Gastroesophageal sphincter (tissue), 4 donors: Measurements from ENCODE around the gene FER. TPM values are rescaled to one million over a fixed set of nuclear protein-coding genes. Genes with fewer than 3 reads are reported as not detected.

Experiments
- ATAC-seq: fragments of 150-250 bp; one replicate; pipeline ENCODE4 v1.9.1; 2016; ENCODE audit warnings: mild to moderate bottlenecking, moderate library complexity
- H3K27ac ChIP-seq, 4 donors: fragments of 200-600 bp; sonication (generic) in 3 of 4; 1 replicate in 3 of 4; 2 replicates in 1 of 4; pipeline ENCODE4 v1.5.1; 2016 to 2019
- H3K27me3 ChIP-seq: fragments of 200-600 bp; sonication (generic); one replicate; pipeline ENCODE4 v1.5.1; 2019
- H3K36me3 ChIP-seq, 2 donors: fragments of 200-600 bp; sonication (generic); one replicate each; pipeline ENCODE4 v1.5.1; 2019; ENCODE audit warnings: control low read depth in 1 of 2
- H3K4me1 ChIP-seq, 3 donors: fragments of 200-600 bp; sonication (generic); 1 replicate in 2 of 3; 2 replicates in 1 of 3; pipeline ENCODE4 v1.5.1; 2016 to 2019; ENCODE audit warnings: control low read depth in 2 of 3
- H3K4me3 ChIP-seq, 2 donors: fragments of 200-600 bp; sonication (generic); one replicate each; pipeline ENCODE4 v1.5.1; 2019; ENCODE audit warnings: mild to moderate bottlenecking in 1 of 2, moderate library complexity in 1 of 2
- H3K9me3 ChIP-seq, 3 donors: fragments of 200-600 bp; sonication (generic); one replicate each; pipeline ENCODE4 v1.5.1; 2017 to 2019; ENCODE audit warnings: control low read depth in 2 of 3
- EP300 ChIP-seq: sonication (generic); formaldehyde crosslinking; IDR thresholded peaks from one replicate; pipeline ENCODE4 v1.6.1; 2017; ENCODE audit warnings: antibody characterized with exemption, mild to moderate bottlenecking
- POLR2A ChIP-seq, 2 donors: fragments of 450-650 bp; IDR thresholded peaks; one replicate each; pipeline ENCODE4 v1.6.1; 2017; ENCODE audit warnings: antibody characterized with exemption in 2 of 2, mild to moderate bottlenecking in 2 of 2, moderate library complexity in 1 of 2
- POLR2AphosphoS5 ChIP-seq: sonication (generic); formaldehyde crosslinking; IDR thresholded peaks from one replicate; pipeline ENCODE4 v1.6.1; 2017; ENCODE audit warnings: antibody characterized with exemption
- WGBS, 2 donors: methylation state at CpG; one replicate each; pipeline ENCODE4 v1.1.5; 2018; ENCODE audit warnings: low coverage in 1 of 2; 5-methylcytosine and 5-hydroxymethylcytosine counted together
- total RNA-seq, 4 donors: library from RNA; depleted of rRNA; stranded (reverse); fragments of >200 nt; gene quantifications; one replicate each; pipeline ENCODE4 v1.1.0, GENCODE V29; 2016
- TF ChIP-seq, protein P1 (sequence below), 4 experiments: fragments of 200-600 bp in 2 of 4; fragments of 450-650 bp in 2 of 4; sonication (generic) in 1 of 4; IDR thresholded peaks; one replicate each; pipeline ENCODE4 v1.5.1; 2017 to 2019; ENCODE audit warnings: antibody characterized with exemption in 4 of 4, mild to moderate bottlenecking in 2 of 4, moderate library complexity in 2 of 4

Gene FER
- total RNA-seq, 4 donors from 2014 or later = 23.2 to 45.3 (median 32.5) TPM

DNA sequence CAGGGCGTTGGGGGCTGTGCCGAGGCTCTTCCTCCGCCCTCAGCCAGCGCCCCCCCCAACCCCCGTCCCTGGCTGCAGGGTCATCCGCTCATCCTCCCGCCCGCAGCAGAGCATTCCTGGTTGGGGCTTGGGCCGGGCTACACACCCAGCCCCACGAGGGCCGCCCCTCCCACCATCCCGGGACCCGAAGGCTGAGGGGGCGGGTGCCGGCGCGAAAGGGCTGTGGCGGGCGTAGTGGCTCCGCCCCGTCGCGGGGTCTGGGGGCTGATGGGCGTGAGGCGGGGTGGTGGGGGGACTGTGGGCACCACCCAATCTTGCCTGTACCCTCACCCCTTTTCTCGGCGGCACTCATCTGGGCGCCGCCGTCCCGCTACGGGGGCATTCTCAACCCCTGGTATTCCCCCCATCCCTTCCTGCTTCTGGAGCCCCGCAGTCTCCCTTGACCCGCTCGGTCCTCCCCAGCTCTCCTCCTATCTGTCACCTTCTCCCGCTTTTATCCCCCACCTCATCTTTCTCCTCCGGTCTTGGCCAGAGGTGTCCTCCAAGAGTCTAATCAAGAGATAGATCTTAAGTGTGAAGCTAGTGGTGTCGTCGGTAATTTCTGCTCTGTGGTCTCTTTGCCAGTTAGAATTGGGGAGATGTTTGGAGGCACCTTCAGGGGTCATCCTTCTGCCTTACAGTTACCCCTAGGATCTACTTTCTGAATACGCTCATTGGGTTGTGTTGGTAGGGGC is 1.6 kb downstream of the FER start:
- peak overlapping the region; percentile 70 to 99 (median 98) for H3K27ac ChIP-seq
- H3K4me3 ChIP-seq = peak overlapping the region; percentile 86 to 87
- no peaks in the 10 kb centered on the region for H3K36me3 ChIP-seq
- H3K27me3 ChIP-seq = no peaks in the 10 kb centered on the region
- WGBS, 2 donors = 5 to 13% methylated on average over 4 to 8 of the region's 40 CpGs
- peak; percentile 77 for ATAC-seq
- TF ChIP-seq, protein P1, sequence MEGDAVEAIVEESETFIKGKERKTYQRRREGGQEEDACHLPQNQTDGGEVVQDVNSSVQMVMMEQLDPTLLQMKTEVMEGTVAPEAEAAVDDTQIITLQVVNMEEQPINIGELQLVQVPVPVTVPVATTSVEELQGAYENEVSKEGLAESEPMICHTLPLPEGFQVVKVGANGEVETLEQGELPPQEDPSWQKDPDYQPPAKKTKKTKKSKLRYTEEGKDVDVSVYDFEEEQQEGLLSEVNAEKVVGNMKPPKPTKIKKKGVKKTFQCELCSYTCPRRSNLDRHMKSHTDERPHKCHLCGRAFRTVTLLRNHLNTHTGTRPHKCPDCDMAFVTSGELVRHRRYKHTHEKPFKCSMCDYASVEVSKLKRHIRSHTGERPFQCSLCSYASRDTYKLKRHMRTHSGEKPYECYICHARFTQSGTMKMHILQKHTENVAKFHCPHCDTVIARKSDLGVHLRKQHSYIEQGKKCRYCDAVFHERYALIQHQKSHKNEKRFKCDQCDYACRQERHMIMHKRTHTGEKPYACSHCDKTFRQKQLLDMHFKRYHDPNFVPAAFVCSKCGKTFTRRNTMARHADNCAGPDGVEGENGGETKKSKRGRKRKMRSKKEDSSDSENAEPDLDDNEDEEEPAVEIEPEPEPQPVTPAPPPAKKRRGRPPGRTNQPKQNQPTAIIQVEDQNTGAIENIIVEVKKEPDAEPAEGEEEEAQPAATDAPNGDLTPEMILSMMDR (IDR thresholded peaks at IDR 0.05) = no peak
- no peak for TF ChIP-seq EP300
- TF ChIP-seq POLR2AphosphoS5 = no peak
- no peak for TF ChIP-seq POLR2A (IDR thresholded peaks at IDR 0.05)
- H3K9me3 ChIP-seq = no peaks in the 10 kb centered on the region
- peaks cover 0 to 62% (median 0%) of the 10 kb centered on the region in 3 donors for H3K4me1 ChIP-seq

DNA sequence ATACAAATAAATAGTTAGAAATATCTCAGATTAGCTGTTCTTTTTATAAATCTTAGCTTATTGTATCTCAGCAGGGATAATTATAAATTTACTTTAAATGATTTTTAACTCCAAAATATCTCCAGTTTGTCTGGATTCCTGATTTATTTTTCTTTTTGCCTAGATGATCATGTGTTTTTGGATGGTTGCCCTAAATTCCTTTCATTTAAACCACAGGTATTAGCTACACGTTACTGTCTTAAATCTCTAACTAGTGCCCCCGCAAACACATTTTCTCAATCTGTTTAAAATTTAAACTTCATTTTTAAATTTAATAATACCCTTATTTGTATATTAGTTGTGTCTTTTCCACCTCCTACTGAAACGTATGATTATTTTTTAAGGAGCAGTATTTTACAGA is 5.6 kb downstream of the FER start:
- ATAC-seq = no peak
- whole genome bisulfite sequencing, 2 donors = 69 to 70% methylated on average over 3 of the region's 3 CpGs
- Histone ChIP-seq H3K36me3 (no peaks in the 10 kb centered on the region), H3K4me1 (peaks cover 0 to 65% (median 0%) of the 10 kb centered on the region in 3 donors), H3K27ac (no peak overlapping the region), H3K4me3 (no peak overlapping the region), H3K9me3 (no peaks in the 10 kb centered on the region), H3K27me3 (no peaks in the 10 kb centered on the region)
- TF ChIP-seq POLR2AphosphoS5 = no peak
- TF ChIP-seq, protein P1 (IDR thresholded peaks at IDR 0.05) = no peak
- TF ChIP-seq POLR2A (IDR thresholded peaks at IDR 0.05) = no peak
- no peak for TF ChIP-seq EP300

DNA sequence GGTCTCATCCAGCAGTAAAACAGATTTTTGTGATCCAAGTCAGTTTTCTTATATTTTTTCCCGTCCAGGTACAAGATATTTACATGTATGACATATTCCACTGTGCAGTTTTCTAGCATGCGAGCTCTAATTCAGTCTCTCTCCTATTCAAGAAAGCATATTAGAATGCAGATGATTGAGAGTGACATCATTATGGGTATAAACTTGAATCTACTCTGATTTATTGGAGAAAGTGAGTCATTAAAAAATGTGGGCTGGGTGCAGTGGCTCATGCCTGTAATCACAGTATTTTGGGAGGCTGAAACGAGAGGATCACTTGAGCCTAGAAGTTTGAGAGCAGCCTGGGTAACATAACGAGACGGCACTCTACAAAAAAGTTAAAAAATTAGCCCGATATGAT is 6.2 kb downstream of the FER start:
- H3K36me3 ChIP-seq = no peaks in the 10 kb centered on the region
- H3K27ac ChIP-seq = no peak overlapping the region
- ATAC-seq = no peak
- TF ChIP-seq, protein P1 (IDR thresholded peaks at IDR 0.05) = no peak
- peak; percentile 20 for TF ChIP-seq POLR2AphosphoS5
- no peaks in the 10 kb centered on the region for H3K9me3 ChIP-seq
- H3K27me3 ChIP-seq = no peaks in the 10 kb centered on the region
- H3K4me1 ChIP-seq = peaks cover 0 to 65% (median 0%) of the 10 kb centered on the region in 3 donors
- WGBS, 2 donors = 85 to 91% methylated on average over 4 to 6 of the region's 6 CpGs
- no peak overlapping the region for H3K4me3 ChIP-seq

GRCh38 chr5:108760512-108760911 is 12.8 kb downstream of the FER start:
- Histone ChIP-seq H3K27ac (no peak overlapping the region), H3K4me3 (no peak overlapping the region), H3K4me1 (peaks cover 0 to 39% (median 0%) of the 10 kb centered on the region in 3 donors), H3K9me3 (peaks cover 0 to 5% (median 0%) of the 10 kb centered on the region in 3 donors), H3K27me3 (no peaks in the 10 kb centered on the region), H3K36me3 (peaks cover 0 to 6% of the 10 kb centered on the region in 2 donors)
- TF ChIP-seq EP300 = no peak
- TF ChIP-seq, protein P1 (IDR thresholded peaks at IDR 0.05) = no peak
- no peak for TF ChIP-seq POLR2A (IDR thresholded peaks at IDR 0.05)
- no peak for TF ChIP-seq POLR2AphosphoS5
- WGBS, 2 donors = 100% methylated on average over 1 of the region's 1 CpG; no CpG with 5 or more reads in 1 of the 2 donors
- no peak for ATAC-seq

- peaks cover 0 to 28% (median 0%) of the 10 kb centered on the region in 3 donors for H3K4me1 ChIP-seq
- ATAC-seq = no peak
- WGBS, 2 donors = 56 to 85% methylated on average over 3 of the region's 3 CpGs
- H3K36me3 ChIP-seq = peaks cover 0 to 6% of the 10 kb centered on the region in 2 donors
- no peak overlapping the region for H3K4me3 ChIP-seq
- no peaks in the 10 kb centered on the region for H3K27me3 ChIP-seq
- TF ChIP-seq EP300 = no peak
- TF ChIP-seq POLR2AphosphoS5 = no peak
- TF ChIP-seq POLR2A (IDR thresholded peaks at IDR 0.05) = no peak
- TF ChIP-seq, protein P1 (IDR thresholded peaks at IDR 0.05) = no peak
- peaks cover 0 to 5% (median 0%) of the 10 kb centered on the region in 3 donors for H3K9me3 ChIP-seq
- no peak overlapping the region for H3K27ac ChIP-seq
Observed at GRCh38 chr5:108762660-108763059, 15.0 kb downstream of the FER start.
